WTC11 (cell line): Measurements from ENCODE around the gene CD164.

Experiments used
- ARID4B ChIP-seq: sonication (generic); formaldehyde crosslinking; IDR thresholded peaks from 2 replicates; pipeline ENCODE4 v1.8.0; 2023; ENCODE audit warnings: missing genetic modification reagents, mild to moderate bottlenecking, borderline replicate concordance
- CTCF ChIP-seq: fragments of 200-600 bp; IDR thresholded peaks from 2 replicates; pipeline ENCODE4 v1.8.0; 2022; ENCODE audit warnings: antibody characterized with exemption
- GABPB1 ChIP-seq: sonication (generic); formaldehyde crosslinking; IDR thresholded peaks from 2 replicates; pipeline ENCODE4 v1.8.1; 2023; ENCODE audit warnings: mild to moderate bottlenecking, missing genetic modification reagents
- HMGA2 ChIP-seq: fragments of 250-450 bp; sonication (Bioruptor Pico); IDR thresholded peaks from 2 replicates; pipeline ENCODE4 v1.4.0; 2021; ENCODE audit warnings: mild to moderate bottlenecking, moderate library complexity
- RELA ChIP-seq: sonication (generic); formaldehyde crosslinking; IDR thresholded peaks from 2 replicates; pipeline ENCODE4 v1.8.1; 2022; ENCODE audit warnings: missing genetic modification reagents, mild to moderate bottlenecking, borderline replicate concordance
- ZBTB21 ChIP-seq: sonication (generic); formaldehyde crosslinking; IDR thresholded peaks from 2 replicates; pipeline ENCODE4 v1.8.1; 2023; ENCODE audit warnings: mild to moderate bottlenecking, missing genetic modification reagents, borderline replicate concordance
- ZNF138 ChIP-seq: sonication (generic); formaldehyde crosslinking; conservative IDR thresholded peaks from 2 replicates; pipeline ENCODE4 v1.8.1; 2022; ENCODE audit warnings: mild to moderate bottlenecking, moderate library complexity, missing genetic modification reagents
- ZNF263 ChIP-seq: sonication (generic); formaldehyde crosslinking; IDR thresholded peaks from 2 replicates; pipeline ENCODE4 v1.8.1; 2022; ENCODE audit warnings: low read depth, mild to moderate bottlenecking, moderate library complexity, missing genetic modification reagents
- TF ChIP-seq, protein P1 (sequence below): sonication (generic); formaldehyde crosslinking; IDR thresholded peaks from 2 replicates; pipeline ENCODE4 v1.8.1; 2023; ENCODE audit warnings: mild to moderate bottlenecking, missing genetic modification reagents, moderate library complexity
- TF ChIP-seq, protein P2 (sequence below): sonication (generic); formaldehyde crosslinking; conservative IDR thresholded peaks from 2 replicates; pipeline ENCODE4 v1.8.1; 2022; ENCODE audit warnings: mild to moderate bottlenecking, missing genetic modification reagents

DNA sequence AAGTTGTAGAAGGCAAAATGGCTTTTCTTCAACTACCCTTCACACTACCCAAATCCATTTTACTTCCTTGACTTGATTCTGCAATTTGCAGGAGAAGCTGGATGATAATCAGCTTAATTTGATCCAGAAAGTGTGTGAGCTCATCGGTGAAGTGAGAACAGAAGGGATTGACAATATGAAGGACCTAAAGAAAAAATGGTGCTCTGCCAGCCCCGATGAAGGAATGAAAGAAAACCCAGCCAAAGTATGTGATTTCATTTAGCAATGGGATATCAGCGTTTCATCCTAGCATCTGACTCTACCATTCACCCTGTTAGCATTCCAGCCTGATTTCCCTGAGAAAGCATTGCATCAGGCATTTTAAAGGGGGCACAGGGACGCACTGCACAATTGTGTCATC lies 41.5 kb downstream of the CD164 start:
- TF ChIP-seq CTCF (no peak), GABPB1 (CRISPR knock-in tag) (no peak), HMGA2 (CRISPR knock-in tag) (no peak), ZBTB21 (CRISPR knock-in tag) (no peak), ARID4B (CRISPR knock-in tag) (no peak), ZNF138 (no peak), RELA (CRISPR knock-in tag) (no peak), ZNF263 (no peak)
- TF ChIP-seq, protein P1, sequence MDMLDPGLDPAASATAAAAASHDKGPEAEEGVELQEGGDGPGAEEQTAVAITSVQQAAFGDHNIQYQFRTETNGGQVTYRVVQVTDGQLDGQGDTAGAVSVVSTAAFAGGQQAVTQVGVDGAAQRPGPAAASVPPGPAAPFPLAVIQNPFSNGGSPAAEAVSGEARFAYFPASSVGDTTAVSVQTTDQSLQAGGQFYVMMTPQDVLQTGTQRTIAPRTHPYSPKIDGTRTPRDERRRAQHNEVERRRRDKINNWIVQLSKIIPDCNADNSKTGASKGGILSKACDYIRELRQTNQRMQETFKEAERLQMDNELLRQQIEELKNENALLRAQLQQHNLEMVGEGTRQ (CRISPR knock-in tag): no peak
- TF ChIP-seq, protein P2, sequence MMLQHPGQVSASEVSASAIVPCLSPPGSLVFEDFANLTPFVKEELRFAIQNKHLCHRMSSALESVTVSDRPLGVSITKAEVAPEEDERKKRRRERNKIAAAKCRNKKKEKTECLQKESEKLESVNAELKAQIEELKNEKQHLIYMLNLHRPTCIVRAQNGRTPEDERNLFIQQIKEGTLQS: no peak
